Spleen (tissue), 11 donors: ENCODE measurements around the gene ATXN10. TPM values are rescaled to one million over a fixed set of nuclear protein-coding genes. Genes with fewer than 3 reads are reported as not detected.

Source experiments
- DNase-seq: peaks from one replicate; pipeline ENCODE4 v3.0.0-alpha.2; 2020
- H3K27ac ChIP-seq, 8 donors: fragments of 200-600 bp; sonication (generic) in 7 of 8; 1 replicate in 4 of 8; 2 replicates in 4 of 8; pipeline versions ENCODE4 v1.5.0 to v1.8.0; 2016 to 2021; ENCODE audit warnings: inconsistent platforms in 4 of 8, mild to moderate bottlenecking in 4 of 8, moderate library complexity in 1 of 8
- H3K27me3 ChIP-seq, 7 donors: fragments of 200-600 bp; sonication (generic) in 6 of 7; replicated peaks in 1 of 7; 1 replicate in 4 of 7; 2 replicates in 3 of 7; pipeline versions ENCODE4 v1.5.0 to v1.8.0; 2016 to 2021; ENCODE audit warnings: inconsistent platforms in 3 of 7, mild to moderate bottlenecking in 1 of 7
- H3K36me3 ChIP-seq, 6 donors: fragments of 200-600 bp; sonication (generic) in 5 of 6; 1 replicate in 4 of 6; 2 replicates in 2 of 6; pipeline versions ENCODE4 v1.5.0 to v1.8.0; 2016 to 2021; ENCODE audit warnings: inconsistent platforms in 2 of 6
- H3K4me1 ChIP-seq, 6 donors: fragments of 200-600 bp; sonication (generic) in 5 of 6; 1 replicate in 3 of 6; 2 replicates in 3 of 6; pipeline versions ENCODE4 v1.5.0 to v1.8.0; 2016 to 2021; ENCODE audit warnings: inconsistent platforms in 3 of 6
- H3K4me3 ChIP-seq, 8 donors: fragments of 200-600 bp; sonication (generic) in 7 of 8; 1 replicate in 4 of 8; 2 replicates in 4 of 8; pipeline versions ENCODE4 v1.5.0 to v1.8.0; 2016 to 2021; ENCODE audit warnings: inconsistent platforms in 4 of 8, mild to moderate bottlenecking in 4 of 8, moderate library complexity in 2 of 8
- H3K9me3 ChIP-seq, 8 donors: fragments of 200-600 bp; sonication (generic) in 7 of 8; 1 replicate in 4 of 8; 2 replicates in 4 of 8; pipeline versions ENCODE4 v1.5.0 to v1.8.0; 2016 to 2021; ENCODE audit warnings: inconsistent platforms in 4 of 8
- POLR2A ChIP-seq, 3 donors: fragments of 450-650 bp; IDR thresholded peaks; one replicate each; pipeline ENCODE4 v1.5.1; 2017; ENCODE audit warnings: antibody characterized with exemption in 3 of 3, mild to moderate bottlenecking in 1 of 3
- POLR2AphosphoS5 ChIP-seq, 3 donors: sonication (generic); formaldehyde crosslinking; IDR thresholded peaks; one replicate each; pipeline ENCODE4 v1.5.1; 2017; ENCODE audit warnings: antibody characterized with exemption in 3 of 3
- WGBS, 5 donors: extraction: QIAGEN DNeasy Blood & Tissue Kit in 3 of 5; methylation state at CpG; one replicate each; pipeline versions ENCODE4 v1.1.5 to v1.1.7; 2013 to 2018; 5-methylcytosine and 5-hydroxymethylcytosine counted together
- intact Hi-C: fragments of 100-400 bp; cut with DNase I; formaldehyde crosslinking; loops from one replicate; pipeline ENCODE4 v1.15.0; 2023; ENCODE audit warnings: low total_unique reads
- polyA plus RNA-seq, 3 donors: library from polyadenylated mRNA; stranded (reverse); fragments of 200-250 nt; gene quantifications; one replicate each; pipeline ENCODE4 v1.2.1, GENCODE V29; 2013
- total RNA-seq, 7 donors: library from RNA; depleted of rRNA in 3 of 7; stranded (reverse); fragments of >200 nt in 3 of 7; fragmentation: NEBNext Ultra II Directional in 4 of 7; extraction: Animal tissue kit (Norgen Biotek cat#: 25700) in 4 of 7; gene quantifications; one replicate each; pipeline versions ENCODE4 v1.1.0 to v1.2.1, GENCODE V29; 2016 to 2021
- TF ChIP-seq, protein P1 (sequence below), 11 experiments: fragments of 200-600 bp in 7 of 11; fragments of 450-650 bp in 4 of 11; sonication (generic) in 4 of 11; IDR thresholded peaks in 8 of 11; conservative IDR thresholded peaks in 3 of 11; 1 replicate in 7 of 11; 2 replicates in 4 of 11; pipeline versions ENCODE4 v1.4.0 to v1.8.0; 2016 to 2021; ENCODE audit warnings: antibody characterized with exemption in 11 of 11, inconsistent platforms in 4 of 11, mild to moderate bottlenecking in 1 of 11
- donor health status: healthy with polysubstance abuse.
- donor health status: DM: no; HTN: no; CAD: no; lungs with moderate emphysema.
- donor health status: DM: no; HTN: no; CAD: no.
- donor health status: Bipolar disorder and iron deficiency.
- donor health status: healthy.
- donor health status: DM: no; HTN: no; CAD: no.
- donor health status: DM: yes; HTN: yes; CAD: no.

The ATXN10 gene
- total and polyA plus RNA-seq, 10 donors, result 46.1 to 119 (median 84.6) TPM

DNA sequence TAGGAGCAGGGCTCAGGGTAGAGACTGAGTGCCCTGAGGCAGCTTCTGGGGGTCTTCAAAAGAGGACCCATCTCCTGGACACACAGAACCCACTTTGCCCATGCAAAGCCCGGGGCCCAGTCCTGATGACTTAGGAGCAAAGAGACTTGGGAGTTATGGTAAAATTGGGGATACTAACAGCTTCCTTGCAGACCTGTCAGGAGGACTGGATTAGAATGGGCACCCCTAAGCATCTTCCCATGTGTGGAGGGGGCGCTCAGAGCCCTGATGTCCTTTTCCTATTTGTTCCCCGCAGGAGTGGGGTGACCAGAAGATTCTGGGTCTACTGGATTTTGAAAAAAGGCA is 205.4 kb downstream of the ATXN10 start:
- peaks cover 0 to 12% (median 4%) of the 10 kb centered on the region in 6 donors for H3K4me1 ChIP-seq
- H3K4me3 ChIP-seq, result no peak overlapping the region
- H3K27ac ChIP-seq, result no peak overlapping the region
- no peak for DNase-seq
- peaks cover 0 to 59% (median 46%) of the 10 kb centered on the region in 7 donors for H3K27me3 ChIP-seq
- peaks cover 0 to 18% (median 14%) of the 10 kb centered on the region in 8 donors for H3K9me3 ChIP-seq
- H3K36me3 ChIP-seq, result no peaks in the 10 kb centered on the region
- intact Hi-C loops, result no loop called here
- TF ChIP-seq, protein P1, sequence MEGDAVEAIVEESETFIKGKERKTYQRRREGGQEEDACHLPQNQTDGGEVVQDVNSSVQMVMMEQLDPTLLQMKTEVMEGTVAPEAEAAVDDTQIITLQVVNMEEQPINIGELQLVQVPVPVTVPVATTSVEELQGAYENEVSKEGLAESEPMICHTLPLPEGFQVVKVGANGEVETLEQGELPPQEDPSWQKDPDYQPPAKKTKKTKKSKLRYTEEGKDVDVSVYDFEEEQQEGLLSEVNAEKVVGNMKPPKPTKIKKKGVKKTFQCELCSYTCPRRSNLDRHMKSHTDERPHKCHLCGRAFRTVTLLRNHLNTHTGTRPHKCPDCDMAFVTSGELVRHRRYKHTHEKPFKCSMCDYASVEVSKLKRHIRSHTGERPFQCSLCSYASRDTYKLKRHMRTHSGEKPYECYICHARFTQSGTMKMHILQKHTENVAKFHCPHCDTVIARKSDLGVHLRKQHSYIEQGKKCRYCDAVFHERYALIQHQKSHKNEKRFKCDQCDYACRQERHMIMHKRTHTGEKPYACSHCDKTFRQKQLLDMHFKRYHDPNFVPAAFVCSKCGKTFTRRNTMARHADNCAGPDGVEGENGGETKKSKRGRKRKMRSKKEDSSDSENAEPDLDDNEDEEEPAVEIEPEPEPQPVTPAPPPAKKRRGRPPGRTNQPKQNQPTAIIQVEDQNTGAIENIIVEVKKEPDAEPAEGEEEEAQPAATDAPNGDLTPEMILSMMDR (IDR thresholded peaks at IDR 0.05 in 8 of 11, conservative IDR thresholded peaks at IDR 0.05 in 3 of 11), result no peak
- TF ChIP-seq POLR2AphosphoS5 (IDR thresholded peaks at IDR 0.05) (no peak), POLR2A (IDR thresholded peaks at IDR 0.05) (no peak)
- 73 to 93% (median 76%) methylated on average over 3 of the region's 3 CpGs for WGBS, 5 donors

GRCh38 chr22:45877651-45878050 is 206.0 kb downstream of the ATXN10 start:
- H3K27ac ChIP-seq, result no peak overlapping the region
- TF ChIP-seq POLR2A (IDR thresholded peaks at IDR 0.05), result no peak
- H3K4me1 ChIP-seq, result peaks cover 0 to 12% (median 4%) of the 10 kb centered on the region in 6 donors
- H3K4me3 ChIP-seq, result no peak overlapping the region
- H3K9me3 ChIP-seq, result peaks cover 0 to 13% (median 9%) of the 10 kb centered on the region in 8 donors
- peaks cover 0 to 66% (median 52%) of the 10 kb centered on the region in 7 donors for H3K27me3 ChIP-seq
- WGBS, 5 donors, result 46 to 76% (median 50%) methylated on average over 13 to 18 of the region's 18 CpGs
- no peaks in the 10 kb centered on the region for H3K36me3 ChIP-seq
- intact Hi-C loops, result no loop called here
- DNase-seq, result peak; percentile 46

- WGBS, 5 donors, result 16 to 22% (median 19%) methylated on average over 17 to 25 of the region's 25 CpGs
- Histone ChIP-seq H3K9me3 (peaks cover 0 to 8% (median 3%) of the 10 kb centered on the region in 8 donors), H3K27me3 (peaks cover 0 to 71% (median 56%) of the 10 kb centered on the region in 7 donors), H3K27ac (no peak overlapping the region), H3K36me3 (no peaks in the 10 kb centered on the region), H3K4me3 (no peak overlapping the region), H3K4me1 (peaks cover 0 to 12% (median 4%) of the 10 kb centered on the region in 6 donors)
- peak; percentile 54 for DNase-seq
- intact Hi-C loops, result no loop called here
- TF ChIP-seq POLR2AphosphoS5 (IDR thresholded peaks at IDR 0.05), result no peak
These were observed 206.6 kb downstream of the ATXN10 start for GRCh38 chr22:45878051-45878781.

DNA sequence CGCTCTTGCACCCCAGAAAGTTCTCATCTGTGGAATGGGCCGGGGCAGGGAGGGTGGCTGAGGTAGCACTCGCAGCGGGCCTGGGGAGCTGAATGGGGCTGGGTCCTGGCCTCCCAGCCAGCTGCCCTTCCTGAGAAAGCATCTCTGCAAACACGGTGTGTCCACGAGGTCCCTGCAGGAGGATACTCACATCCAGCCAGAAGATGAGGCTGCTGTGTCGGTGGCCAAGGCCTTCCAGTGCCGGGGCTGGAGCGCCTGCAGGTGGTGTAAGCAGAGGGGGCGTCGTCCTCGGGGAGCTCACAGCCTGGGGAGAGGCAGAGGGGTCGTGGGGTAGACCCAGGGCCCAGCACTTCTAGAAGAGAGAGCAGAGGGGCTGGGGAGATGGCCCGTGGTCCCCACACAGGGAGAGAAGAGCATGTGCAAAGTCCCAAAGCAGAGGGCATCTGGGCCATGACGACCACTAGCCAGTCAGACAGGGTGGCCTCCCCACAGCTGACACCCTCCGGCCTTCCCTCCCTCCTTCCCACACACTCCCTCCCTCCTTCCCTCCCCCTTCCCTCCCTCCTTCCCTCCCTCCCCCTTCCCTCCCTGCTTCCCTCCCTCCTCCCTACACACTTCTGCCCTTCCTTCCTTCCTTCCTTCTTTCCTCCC is 207.4 kb downstream of the ATXN10 start:
- Histone ChIP-seq H3K27me3 (peaks cover 0 to 80% (median 62%) of the 10 kb centered on the region in 7 donors), H3K9me3 (no peaks in the 10 kb centered on the region), H3K4me1 (peaks cover 0 to 12% (median 4%) of the 10 kb centered on the region in 6 donors), H3K4me3 (no peak overlapping the region), H3K27ac (no peak overlapping the region), H3K36me3 (no peaks in the 10 kb centered on the region)
- TF ChIP-seq POLR2AphosphoS5 (IDR thresholded peaks at IDR 0.05) (no peak), POLR2A (IDR thresholded peaks at IDR 0.05) (no peak)
- TF ChIP-seq, protein P1 (IDR thresholded peaks at IDR 0.05 in 8 of 11, conservative IDR thresholded peaks at IDR 0.05 in 3 of 11), result no peak
- peak; percentile 50 for DNase-seq
- intact Hi-C loops, result no loop called here
- 22 to 41% (median 27%) methylated on average over 6 to 16 of the region's 16 CpGs for WGBS, 5 donors

DNA sequence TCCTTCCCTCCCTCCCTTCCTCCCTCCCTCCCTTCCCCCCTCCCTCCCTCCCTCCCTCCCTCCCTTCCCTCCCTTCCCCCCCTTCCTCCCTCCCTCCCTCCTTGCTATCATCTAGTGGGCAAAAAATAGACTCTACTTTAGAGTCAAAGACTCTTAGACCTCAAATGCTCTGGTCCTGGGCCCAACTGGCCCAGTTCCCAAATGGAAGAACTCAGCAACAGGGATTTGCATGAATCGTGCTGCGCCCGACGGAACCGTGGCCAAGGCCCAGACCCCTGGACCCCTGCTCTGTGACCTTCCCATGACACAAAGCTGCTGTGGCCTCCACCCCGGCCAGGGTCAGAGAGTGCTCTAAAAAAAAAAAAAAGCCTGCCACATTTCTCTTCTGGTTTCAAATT is 207.9 kb downstream of the ATXN10 start:
- peak; percentile 36 for DNase-seq
- Histone ChIP-seq H3K27ac (no peak overlapping the region), H3K4me3 (no peak overlapping the region), H3K36me3 (no peaks in the 10 kb centered on the region), H3K27me3 (peaks cover 0 to 85% (median 67%) of the 10 kb centered on the region in 7 donors), H3K4me1 (peaks cover 0 to 12% (median 4%) of the 10 kb centered on the region in 6 donors), H3K9me3 (no peaks in the 10 kb centered on the region)
- 44 to 72% (median 60%) methylated on average over 6 of the region's 6 CpGs for WGBS, 5 donors
- intact Hi-C loops, result no loop called here
- TF ChIP-seq POLR2A (IDR thresholded peaks at IDR 0.05) (no peak), POLR2AphosphoS5 (IDR thresholded peaks at IDR 0.05) (no peak)
- TF ChIP-seq, protein P1 (IDR thresholded peaks at IDR 0.05 in 8 of 11, conservative IDR thresholded peaks at IDR 0.05 in 3 of 11), result no peak
